ENCODE results near the gene RGS3. TPM values are rescaled to one million over a fixed set of nuclear protein-coding genes. Genes with fewer than 3 reads are reported as not detected.
A peak's percentile ranks its signal among the peaks of the same experiment; 100 is the strongest.

Gene RGS3
- total RNA-seq, 1 experiment from 2014 or later, result 75.3 TPM

DNA sequence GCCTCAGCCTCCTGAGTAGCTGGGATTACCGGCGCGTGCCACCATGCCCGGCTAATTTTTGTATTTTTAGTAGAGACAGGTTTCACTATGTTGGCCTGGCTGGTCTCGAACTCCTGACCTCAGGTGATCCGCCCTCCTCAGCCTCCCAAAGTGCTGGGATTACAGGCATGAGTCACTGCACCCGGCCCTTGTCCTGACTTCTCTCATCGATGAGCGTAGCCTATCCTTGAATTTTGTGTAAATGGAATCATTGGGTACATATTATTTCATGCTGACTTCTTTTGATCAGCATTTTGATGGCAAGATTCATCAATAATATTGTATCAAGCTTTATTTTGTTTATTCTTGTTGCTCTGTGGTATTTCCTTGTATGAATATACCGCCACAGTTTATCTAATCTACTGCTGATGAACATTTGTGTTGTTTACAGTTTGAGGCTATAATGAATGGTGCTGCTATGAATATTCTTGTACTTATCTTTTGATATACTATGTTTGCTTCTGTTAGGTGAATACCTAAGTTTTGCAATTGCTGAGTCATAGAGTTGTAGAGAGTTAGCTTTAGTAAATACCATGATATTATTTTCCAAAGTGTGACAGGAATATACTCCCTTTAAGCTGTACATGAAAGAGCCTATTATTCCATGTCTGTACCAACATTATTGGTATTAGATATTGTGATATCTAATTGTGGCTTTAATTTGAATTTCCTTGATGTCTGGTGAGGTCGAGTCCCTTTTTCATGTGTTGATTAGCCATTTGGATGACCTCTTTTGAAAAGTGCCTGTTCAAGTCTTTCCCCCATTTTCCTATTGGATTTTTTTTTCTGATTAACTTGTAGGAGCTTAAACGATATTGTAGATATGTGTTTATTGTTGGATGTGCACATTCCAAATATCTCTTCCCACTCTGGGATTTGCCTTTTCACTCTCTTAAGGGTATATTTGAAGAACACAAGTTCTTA lies 107.5 kb downstream of the RGS3 start:
- DNase-seq (ENCODE audit: low spot score), result no peak

DNA sequence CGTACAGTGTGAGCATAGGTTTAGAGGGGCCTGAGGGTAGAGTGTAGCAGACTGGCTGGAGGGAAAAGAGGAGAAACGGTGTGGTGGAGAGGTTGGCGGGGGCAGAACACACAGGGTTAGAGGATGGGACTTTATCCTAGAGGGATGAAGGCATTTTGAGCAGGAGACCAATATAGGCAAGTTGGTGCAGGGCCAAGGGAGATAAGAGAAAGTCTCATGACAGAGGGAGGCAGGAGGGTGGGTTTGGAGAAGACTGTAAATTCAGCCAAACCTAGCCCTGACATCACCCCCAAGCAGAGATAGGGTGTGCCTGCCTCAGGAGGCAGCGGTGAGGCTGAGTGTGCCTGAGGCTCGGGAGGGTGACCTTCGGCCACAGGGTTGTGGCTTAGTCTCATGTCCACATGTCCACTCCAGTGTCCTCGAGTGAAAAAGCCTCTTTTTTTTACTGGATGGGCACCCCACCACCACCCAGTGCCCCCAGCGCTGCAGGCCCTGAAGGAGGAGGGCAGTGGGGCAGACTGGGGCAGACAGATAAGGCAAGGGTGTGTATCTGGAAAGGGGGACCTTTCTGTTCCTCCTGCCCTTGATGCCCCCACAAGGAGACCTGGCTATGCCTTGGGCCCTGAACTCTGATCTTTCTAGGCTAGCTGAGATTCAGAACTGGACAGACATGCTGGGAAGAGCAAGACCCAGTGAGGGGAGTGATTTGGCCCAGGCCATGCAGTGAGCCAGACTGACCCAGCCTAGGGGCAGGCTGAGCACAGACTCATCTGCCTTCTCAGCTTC lies 108.7 kb downstream of the RGS3 start:
- no peak for DNase-seq (ENCODE audit: low spot score)

DNA sequence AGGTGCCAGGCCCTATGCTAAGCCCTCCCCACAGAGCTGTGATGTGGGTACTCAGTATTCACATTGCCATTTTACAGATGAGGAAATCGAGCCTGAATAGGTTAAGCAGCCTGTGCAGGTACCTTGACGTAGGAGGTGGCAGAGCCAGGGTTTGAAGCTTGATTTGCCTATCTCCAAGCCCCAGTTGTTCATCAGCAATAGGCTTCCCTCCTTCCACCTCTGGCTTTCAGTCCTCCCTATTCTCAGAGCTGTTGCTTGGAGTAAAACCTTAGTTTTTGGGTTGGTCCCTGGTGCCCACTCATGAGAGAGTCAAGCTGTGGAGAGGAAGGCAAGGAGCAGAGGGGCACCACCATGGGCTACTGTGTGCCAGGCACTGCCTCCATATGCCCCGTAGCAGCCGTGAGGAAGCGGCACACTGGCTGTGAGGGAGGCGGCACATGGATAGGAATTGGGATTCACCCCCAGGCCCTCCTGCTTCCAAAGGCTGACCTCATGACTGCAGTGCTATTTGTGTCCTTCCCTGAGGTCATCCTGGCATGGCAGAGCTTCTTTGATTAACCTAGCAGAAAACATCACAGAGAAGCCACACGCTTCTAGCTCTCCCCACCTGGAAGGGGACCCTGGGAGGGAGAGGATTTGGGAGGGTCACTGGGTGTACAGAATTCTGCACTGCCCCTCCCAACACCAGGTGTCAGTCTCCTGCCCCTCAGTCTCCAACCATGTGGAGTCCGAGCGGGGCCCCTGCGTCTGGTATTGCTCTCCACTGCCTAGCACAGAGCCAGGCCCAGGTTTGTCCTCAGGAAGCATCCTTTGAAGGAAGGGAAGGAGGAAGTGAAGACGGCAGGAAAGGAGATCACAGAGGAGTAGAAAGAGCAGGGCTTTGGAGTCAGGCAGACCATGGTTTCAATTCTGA lies 109.8 kb downstream of the RGS3 start:
- no peak for DNase-seq (ENCODE audit: low spot score)

DNA sequence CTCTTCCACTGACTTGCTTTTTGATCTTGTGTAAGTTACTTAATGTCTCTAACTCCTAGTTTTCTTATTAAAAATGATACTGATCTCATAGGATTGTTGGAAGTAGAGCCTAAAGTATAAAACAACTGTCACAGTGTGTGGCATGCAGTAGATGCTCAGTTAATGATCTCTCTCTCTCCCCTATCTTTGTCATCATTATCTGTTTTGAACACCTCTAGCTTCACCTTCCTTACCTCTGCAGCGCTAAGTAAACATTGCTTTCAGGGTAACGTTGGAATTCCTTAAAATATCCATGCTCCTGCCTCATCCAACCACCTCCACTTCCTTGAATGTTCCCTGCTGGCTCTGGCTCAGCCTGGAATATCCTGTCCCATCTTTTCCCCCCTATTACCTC lies 110.4 kb downstream of the RGS3 start:
- no peak for DNase-seq (ENCODE audit: low spot score)

DNA sequence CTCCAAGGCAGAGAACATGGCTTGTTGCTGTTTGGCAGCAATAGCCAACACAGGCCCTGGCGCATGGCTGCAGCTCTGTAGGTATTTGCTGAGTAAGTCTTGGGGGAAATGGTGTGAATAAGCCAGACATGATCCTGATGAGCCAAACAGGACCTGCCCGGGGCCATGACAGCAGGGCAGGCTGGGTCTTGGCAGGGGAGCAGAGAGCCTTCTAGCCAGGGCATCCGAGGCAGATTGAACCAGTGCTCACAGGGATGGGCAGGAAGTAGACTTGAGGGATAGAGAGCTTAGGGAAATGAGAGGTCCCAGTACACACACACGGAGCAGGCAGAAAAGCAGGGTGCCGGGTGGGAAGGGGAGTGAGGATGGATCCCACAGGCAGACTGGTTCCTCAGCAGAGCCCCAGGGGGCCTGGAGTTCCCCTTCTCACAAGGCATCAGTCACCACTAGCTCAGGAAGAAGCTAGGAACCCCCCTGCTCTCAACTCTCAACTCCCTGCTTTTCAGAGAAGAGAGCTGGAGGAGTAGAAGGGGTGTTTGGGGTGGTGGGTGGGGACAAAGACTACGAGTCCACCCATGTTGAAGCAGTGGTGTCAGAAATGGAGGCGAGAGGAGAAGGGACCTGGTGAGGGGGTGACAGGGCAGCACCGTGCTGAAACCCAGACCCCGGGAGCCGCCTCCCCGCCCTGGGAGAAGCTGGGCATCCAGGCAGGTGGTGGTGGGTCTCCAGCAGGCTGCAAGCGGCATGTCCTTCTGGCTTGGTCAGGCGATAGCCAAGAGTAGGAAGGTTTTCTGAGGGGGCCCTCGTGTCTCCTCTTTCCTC lies 111.1 kb downstream of the RGS3 start:
- DNase-seq (ENCODE audit: low spot score), result no peak

DNA sequence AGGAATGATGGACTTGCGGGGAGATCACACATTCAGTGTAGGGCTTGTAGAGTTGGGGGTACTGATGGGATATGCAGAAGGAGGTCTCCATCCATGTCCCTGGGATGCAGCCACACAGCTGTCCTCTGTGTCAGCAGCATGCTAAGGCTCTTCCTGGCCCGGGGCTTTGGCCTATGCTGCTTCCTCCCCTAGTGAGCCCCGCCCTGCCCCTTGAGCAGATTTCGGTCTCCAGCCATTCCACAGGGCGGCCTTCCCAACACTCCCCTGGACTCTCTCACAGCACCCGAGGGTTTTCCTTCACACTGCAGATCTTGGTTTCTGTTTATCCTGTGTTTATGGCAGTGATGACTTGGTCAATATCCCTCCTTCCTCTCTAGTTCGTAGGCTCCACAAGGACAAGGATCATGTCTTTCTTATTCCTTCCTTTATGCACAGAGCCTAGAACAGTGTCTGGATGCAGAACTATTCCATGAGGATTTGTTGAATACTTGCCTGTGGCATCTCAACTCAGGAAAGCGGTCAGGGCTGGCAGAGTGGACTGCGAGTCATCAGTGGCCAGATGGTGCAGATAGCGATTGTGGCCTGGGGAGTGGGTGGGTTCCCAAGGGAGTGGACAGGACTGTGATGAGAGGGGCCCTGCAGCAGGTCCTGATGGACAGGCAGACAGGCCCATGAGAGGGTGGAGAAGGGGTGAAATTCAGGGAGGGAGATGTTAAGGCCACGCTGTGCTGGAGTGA lies 114.2 kb downstream of the RGS3 start:
- DNase-seq (ENCODE audit: low spot score), result no peak

DNA sequence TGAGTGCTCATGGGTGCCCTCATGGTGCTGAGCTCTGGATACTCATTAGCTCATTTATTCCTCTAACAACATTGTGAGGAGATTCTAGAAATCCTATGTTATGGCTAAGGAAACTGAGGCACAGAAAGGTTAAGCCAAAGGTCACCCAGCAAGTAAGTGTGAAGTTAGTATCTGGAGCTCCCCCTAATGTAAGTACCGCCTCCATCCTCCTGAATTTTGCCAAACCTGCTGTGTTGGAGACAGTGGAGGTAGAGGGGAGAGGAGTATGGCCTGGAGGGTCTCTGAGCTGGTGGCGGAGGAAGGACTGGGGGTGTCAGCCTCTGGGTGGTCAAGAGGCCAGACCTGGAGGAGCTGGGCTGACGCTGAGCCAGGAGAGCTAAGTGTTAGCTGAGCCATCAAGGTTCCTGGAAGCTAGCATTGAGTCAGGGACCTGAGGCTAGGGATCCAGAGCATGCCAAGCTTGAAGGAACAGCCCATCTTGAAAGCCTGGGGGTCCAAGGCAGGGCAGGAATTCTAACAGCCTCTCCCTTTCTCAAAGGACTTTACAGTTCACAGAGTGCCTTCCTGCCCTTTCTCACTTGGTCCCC lies 114.8 kb downstream of the RGS3 start:
- DNase-seq (ENCODE audit: low spot score), result no peak

DNA sequence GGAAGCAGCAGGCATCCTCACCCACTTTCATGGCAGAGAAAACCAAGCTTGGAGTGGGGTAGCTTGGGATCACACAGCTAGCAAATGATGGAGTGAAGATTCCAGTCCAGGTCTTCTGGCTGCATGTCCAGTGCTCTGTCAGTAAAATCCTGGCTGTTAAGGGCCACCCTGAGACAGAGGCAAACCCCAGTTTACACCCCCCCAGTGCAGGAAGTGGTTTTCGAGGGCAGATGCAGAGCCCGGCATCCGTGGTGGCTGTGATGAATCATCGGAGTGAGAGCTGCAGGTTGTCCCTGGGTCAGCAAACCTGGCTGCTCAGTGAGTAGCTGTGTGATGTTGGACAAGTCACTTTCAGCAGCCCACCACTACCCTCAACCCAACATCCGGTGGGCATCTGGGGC lies 115.4 kb downstream of the RGS3 start:
- DNase-seq (ENCODE audit: low spot score), result peak; percentile 98

DNA sequence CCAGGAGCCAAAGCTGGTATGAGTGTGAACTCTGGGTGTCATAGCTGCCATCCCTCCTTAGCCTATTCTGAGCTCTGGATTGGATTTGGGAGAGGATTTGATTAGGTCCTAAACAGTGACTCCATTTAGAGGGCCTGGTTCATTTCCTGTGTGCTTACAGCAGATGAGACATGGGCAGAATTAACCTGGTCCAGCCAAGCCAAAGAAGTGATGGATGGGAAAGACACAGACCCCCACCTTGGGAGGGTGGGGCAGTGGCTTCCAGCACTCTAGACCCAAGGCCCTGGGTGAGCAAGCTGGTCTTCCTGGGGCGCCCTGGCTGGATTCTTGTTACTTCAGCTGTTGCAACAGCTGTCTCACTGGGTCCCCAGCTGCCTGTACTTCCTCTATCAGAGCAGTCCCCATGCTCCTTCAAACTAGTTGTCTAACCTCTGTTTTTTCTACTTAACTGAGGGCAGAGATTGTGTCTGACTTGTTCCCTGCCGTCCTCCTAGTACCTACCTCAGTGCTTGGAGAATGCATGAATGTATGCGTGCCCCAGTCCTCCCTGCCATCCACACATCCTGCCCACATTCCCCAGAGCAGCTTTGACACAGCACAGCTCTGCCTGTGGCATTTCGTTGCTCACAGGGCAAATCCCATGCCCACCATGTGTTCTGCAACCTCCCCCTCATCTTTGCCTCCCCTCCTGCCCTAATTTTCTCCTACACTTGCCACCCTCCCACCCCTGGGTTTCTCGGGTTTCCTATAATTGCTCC lies 115.9 kb downstream of the RGS3 start:
- DNase-seq (ENCODE audit: low spot score), result peak; percentile 74

DNA sequence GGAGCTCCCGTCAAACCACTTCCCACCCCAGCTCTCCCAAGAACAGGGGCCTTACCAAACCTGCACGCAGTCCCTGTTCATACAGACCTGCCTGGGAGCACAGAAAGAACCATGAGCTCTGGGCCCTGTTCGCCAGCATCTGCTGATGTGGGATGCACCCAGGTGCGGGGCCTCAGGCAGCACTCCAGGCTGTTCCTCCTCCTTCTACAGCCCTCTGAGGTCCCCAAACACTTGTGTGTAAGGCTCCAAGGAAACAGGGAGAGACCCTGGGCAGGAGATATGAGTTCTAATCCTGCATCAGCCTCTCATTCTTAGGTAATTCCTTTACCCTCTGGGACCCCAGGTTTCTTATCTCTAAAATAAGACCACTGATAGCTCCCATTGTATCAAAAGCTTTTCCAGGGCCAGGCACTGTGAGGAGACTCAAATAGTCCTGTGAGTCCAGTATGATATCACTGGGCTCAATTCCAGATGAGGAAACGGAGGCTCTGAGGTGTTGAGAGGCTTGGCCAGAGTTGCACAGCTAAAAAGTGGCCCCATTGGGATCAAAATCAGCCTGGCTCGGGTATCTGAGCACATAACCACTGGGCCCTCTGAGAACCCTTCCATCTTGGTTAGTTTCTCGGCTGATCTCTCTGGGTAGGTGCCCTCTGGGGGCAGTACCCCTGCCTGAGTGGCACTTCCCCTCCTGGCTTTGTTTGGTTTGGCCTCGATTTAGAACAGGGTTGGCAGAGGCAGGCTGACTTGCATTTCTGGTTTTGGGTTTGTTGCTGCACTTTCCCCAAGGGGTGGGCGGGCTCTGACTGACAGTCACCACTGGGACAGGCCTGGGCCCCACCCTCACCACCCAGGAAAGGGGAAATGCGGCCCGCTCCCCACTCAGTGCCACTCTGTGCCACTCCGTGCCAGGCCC lies 116.8 kb downstream of the RGS3 start:
- peak; percentile 64 for DNase-seq (ENCODE audit: low spot score)

DNA sequence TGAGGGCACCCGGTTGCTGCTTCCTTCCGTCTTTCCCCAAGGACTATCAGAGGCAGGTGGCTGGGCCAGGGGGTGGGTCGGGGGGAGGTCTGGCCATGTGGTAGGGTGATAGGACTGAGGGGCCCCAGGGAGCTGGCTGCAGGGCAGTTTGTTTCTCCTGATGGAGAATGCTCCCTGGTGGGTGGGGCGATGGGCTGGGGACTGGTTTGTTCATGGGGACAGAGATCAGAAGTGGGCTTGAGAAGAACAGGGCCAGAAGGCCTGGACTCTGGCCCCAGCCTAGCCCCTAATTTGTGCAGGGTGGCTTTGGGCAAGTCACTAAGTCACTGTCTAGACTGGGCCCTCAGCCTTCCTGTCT lies 117.4 kb downstream of the RGS3 start:
- DNase-seq (ENCODE audit: low spot score), result no peak

DNA sequence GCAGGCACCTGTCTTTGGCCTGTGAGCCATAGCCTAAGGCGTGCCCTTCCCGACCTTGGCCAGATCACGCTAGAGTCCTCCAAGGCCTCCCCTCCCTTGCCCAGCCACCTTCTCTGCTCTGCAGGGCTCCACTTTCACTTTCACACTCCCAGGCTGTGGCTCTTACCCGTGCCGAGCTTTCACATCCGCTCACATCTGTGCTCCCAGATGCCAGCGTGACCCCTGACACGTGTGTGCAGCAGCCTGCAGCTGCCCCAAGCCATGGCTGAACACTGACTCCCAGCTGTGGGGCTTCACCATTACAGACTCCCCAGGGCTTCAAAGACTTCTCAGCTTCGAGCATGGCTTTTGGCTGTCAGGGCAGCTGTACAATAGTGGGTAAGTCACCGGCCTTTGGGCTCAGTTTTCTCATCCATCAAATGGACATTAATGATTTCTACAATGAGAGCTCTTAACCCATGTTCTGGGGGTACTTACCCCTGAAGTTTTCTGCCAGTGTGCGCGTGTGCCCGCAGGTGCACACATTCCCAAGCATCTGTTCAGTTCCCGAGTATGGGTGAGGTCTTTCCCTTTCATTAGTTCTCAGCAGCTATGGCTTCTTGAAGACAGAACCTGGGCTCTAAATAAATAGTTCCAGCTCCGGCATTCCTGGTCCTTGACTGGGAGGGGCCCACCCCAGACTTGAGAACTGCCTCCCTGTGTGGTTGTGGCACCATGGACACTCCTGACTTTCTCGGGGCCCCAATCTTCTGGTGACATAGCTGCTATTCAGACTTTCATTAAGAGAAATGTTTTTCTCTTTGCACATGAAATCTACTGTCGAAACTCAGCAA lies 118.6 kb downstream of the RGS3 start:
- peak; percentile 71 for DNase-seq (ENCODE audit: low spot score)

DNA sequence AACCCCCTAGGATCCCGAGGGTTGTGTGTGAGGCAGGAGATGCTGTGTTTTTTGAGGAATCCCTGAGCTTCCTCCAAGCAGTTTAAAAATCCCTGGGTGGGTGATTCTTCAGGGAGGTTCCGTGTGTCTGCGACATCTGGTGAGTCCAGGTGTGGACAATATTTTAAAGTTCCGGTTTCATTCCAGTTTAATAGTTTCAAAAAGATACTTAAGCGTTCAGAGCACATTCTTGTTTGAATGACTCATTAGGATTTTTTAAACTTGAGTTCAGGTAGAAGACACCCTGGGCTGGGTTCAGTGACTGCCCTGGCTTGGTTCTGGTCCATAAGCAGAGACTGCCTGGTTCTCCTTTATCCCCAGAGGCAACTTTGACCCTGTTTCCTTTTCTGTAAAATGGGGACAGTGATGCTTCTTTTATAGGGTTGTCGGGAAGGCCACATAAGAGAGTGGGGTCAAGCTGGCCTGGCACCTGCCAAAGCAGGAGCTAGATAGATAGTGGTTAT lies 119.2 kb downstream of the RGS3 start:
- DNase-seq (ENCODE audit: low spot score), result no peak

DNA sequence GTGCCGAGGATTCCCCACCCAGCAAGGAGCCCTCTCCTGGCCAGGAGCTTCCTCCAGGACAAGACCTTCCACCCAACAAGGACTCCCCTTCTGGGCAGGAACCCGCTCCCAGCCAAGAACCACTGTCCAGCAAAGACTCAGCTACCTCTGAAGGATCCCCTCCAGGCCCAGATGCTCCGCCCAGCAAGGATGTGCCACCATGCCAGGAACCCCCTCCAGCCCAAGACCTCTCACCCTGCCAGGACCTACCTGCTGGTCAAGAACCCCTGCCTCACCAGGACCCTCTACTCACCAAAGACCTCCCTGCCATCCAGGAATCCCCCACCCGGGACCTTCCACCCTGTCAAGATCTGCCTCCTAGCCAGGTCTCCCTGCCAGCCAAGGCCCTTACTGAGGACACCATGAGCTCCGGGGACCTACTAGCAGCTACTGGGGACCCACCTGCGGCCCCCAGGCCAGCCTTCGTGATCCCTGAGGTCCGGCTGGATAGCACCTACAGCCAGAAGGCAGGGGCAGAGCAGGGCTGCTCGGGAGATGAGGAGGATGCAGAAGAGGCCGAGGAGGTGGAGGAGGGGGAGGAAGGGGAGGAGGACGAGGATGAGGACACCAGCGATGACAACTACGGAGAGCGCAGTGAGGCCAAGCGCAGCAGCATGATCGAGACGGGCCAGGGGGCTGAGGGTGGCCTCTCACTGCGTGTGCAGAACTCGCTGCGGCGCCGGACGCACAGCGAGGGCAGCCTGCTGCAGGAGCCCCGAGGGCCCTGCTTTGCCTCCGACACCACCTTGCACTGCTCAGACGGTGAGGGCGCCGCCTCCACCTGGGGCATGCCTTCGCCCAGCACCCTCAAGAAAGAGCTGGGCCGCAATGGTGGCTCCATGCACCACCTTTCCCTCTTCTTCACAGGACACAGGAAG lies 120.2 kb downstream of the RGS3 start:
- DNase-seq (ENCODE audit: low spot score), result no peak

DNA sequence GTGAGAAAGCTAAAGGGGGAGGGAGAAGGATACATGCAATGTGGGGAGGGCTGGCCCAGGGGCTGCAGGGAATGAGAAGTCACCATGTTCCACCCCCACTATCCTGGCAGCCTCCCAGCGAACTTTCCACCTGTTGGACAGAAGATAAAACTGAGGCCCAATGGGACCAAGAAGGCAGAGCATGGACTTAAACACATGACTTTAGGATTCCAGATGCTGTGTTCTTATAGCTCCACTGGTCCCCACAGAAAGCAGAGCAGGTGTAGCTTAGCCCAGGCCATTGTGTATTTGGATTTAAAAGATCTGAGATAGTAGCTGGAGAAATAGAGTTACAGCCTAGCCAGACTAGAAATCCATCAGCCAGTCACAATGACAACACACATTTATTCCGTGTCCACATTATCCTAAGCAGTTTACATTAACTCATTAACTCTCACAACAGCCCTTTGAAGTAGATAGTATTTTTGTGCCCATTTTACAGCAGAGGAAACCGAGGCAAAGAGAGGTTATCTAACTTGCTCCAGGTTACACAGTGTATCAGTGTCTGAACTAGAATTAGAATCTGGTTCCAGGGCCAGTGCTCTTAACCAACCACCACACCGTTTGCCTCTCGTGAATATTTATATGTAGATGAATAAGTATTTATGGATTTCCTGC lies 121.0 kb downstream of the RGS3 start:
- no peak for DNase-seq (ENCODE audit: low spot score)
